ENCODE measurements around the gene TFDP2.
"Not testable (repeated sequence)": the region's sequence is repeated elsewhere in the genome, so short reads cannot be mapped to it uniquely, and the experiment has no call there.

The TFDP2 gene

DNA sequence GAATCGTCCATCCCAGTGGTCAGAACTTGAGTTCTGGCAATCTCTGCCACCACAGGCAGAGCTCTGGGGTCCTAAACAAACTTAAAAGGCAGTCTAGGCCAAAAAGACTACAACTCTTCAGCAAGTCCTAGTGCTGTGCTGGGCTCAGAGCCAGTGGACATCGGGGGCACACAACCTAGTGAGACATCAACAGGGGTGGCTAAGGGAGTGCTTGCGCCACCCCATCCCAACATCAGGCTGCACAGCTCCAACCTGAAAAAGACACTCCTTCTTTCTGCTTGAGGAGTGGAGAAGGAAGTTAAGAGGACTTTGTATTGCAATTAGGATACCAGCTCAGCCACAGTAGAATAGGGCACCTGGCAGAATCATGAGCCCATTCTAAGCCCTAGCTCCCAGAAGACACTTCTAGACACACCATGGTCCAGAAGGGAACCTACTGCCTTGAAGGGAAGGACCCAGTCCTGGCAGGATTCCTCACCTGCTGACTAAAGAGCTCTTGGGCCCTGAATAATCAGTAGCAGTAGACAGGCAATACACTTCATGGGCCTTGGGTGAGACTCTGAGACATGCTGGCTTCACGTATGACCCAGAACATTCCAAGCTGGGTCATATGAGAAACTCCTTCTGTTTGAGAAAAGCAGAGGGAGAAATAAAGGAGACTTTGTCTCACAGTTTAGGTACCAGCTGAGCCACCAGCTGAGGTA, 72.0 kb downstream of the TFDP2 start:
- no peak overlapping the region for H3K27ac ChIP-seq
- H3K9ac ChIP-seq: no peak overlapping the region
- TF ChIP-seq, protein P1, sequence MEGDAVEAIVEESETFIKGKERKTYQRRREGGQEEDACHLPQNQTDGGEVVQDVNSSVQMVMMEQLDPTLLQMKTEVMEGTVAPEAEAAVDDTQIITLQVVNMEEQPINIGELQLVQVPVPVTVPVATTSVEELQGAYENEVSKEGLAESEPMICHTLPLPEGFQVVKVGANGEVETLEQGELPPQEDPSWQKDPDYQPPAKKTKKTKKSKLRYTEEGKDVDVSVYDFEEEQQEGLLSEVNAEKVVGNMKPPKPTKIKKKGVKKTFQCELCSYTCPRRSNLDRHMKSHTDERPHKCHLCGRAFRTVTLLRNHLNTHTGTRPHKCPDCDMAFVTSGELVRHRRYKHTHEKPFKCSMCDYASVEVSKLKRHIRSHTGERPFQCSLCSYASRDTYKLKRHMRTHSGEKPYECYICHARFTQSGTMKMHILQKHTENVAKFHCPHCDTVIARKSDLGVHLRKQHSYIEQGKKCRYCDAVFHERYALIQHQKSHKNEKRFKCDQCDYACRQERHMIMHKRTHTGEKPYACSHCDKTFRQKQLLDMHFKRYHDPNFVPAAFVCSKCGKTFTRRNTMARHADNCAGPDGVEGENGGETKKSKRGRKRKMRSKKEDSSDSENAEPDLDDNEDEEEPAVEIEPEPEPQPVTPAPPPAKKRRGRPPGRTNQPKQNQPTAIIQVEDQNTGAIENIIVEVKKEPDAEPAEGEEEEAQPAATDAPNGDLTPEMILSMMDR (IDR thresholded peaks at IDR 0.05): no peak
- no peak overlapping the region for H3K4me2 ChIP-seq (ENCODE audit: low read length)
- no peaks in the 10 kb centered on the region for H3K4me1 ChIP-seq
- H3K4me3 ChIP-seq (ENCODE audit: low read depth, low read length): no peak overlapping the region
- no peaks in the 10 kb centered on the region for H3K27me3 ChIP-seq (ENCODE audit: control insufficient read depth, insufficient read depth, low read length)
- no peak overlapping the region for H2AFZ ChIP-seq
- no peaks in the 10 kb centered on the region for H3K36me3 ChIP-seq (ENCODE audit: control insufficient read depth, insufficient read depth, low read length)
- peaks cover 2% of the 10 kb centered on the region for H3K79me2 ChIP-seq
- no peaks in the 10 kb centered on the region for H3K9me3 ChIP-seq (ENCODE audit: control insufficient read depth, low read length)

DNA sequence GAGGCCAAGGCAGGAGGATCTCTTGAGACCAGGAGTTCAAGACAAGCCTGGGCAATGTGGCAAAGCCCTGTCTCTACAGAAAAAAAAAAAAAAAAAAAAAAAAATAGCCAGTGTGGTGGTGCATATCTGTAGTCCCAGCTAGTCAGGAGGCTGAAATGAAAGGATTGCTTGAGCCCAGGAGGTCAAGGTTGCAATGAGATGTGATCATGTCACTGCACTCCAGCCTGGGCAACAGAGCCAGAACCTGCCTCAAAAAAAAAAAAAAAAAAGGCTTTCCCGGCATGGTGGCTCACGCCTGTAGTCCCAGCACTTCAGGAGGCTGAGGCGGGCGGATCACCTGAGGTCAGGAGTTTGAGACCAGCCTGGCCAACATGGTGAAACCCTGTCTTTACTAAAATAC, 73.7 kb downstream of the TFDP2 start:
- H3K9me3 ChIP-seq (ENCODE audit: control insufficient read depth, low read length); H3K4me1 ChIP-seq; H2AFZ ChIP-seq; H3K79me2 ChIP-seq; H3K9ac ChIP-seq; H3K36me3 ChIP-seq (ENCODE audit: control insufficient read depth, insufficient read depth, low read length); H3K27me3 ChIP-seq (ENCODE audit: control insufficient read depth, insufficient read depth, low read length); H3K4me2 ChIP-seq (ENCODE audit: low read length); H3K27ac ChIP-seq; H3K4me3 ChIP-seq (ENCODE audit: low read depth, low read length): not testable (repeated sequence)

DNA sequence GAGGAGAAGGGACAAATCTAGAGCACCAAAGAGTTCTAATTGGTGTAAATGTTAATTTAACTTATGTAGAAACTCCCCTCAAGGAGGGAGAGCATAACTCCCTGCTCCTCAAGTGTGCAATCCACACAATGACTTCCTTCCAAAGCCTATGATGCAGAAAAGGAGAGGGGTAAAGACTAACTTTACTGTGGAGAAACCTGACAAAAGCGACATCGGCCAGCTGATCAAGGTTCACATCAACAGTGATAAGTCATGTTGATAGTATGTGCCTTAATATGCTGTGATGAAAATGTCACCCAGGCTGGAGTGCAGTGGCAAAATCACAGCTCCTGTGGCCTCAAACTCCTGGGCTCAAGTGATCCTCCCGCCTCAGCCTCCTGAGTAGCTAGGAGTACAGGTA, 76.5 kb downstream of the TFDP2 start:
- Histone ChIP-seq H3K9me3 (ENCODE audit: control insufficient read depth, low read length) (no peaks in the 10 kb centered on the region), H3K79me2 (peaks cover 5% of the 10 kb centered on the region), H3K27me3 (ENCODE audit: control insufficient read depth, insufficient read depth, low read length) (no peaks in the 10 kb centered on the region), H3K4me3 (ENCODE audit: low read depth, low read length) (no peak overlapping the region), H3K4me2 (ENCODE audit: low read length) (no peak overlapping the region), H3K9ac (no peak overlapping the region), H2AFZ (no peak overlapping the region), H3K27ac (no peak overlapping the region), H3K36me3 (ENCODE audit: control insufficient read depth, insufficient read depth, low read length) (no peaks in the 10 kb centered on the region), H3K4me1 (no peaks in the 10 kb centered on the region)
- TF ChIP-seq, protein P1 (IDR thresholded peaks at IDR 0.05): no peak

DNA sequence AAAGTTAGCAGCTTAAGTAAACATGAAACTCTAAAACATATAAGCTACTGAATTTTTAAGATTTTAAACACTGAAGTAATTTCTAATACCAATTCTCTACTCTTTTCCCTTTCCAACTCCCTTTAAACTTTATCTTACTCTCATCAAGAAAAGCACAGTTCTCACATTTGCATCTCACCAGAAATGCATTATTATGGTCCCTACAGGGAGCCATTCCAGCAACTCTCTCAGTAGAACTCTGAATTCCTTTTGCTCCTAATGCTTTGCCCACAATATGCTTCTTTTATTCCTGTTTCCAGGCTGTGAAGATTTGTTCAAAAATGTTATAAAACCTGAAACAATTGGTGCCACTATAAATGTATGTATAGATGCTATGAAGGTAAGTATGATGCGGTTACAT, 83.4 kb downstream of the TFDP2 start:
- Histone ChIP-seq H3K79me2 (peaks cover 3% of the 10 kb centered on the region), H3K27ac (no peak overlapping the region), H3K4me1 (no peaks in the 10 kb centered on the region), H3K27me3 (ENCODE audit: control insufficient read depth, insufficient read depth, low read length) (no peaks in the 10 kb centered on the region), H3K4me3 (ENCODE audit: low read depth, low read length) (no peak overlapping the region), H2AFZ (no peak overlapping the region), H3K4me2 (ENCODE audit: low read length) (no peak overlapping the region), H3K36me3 (ENCODE audit: control insufficient read depth, insufficient read depth, low read length) (no peaks in the 10 kb centered on the region), H3K9ac (no peak overlapping the region), H3K9me3 (ENCODE audit: control insufficient read depth, low read length) (no peaks in the 10 kb centered on the region)
- TF ChIP-seq, protein P1 (IDR thresholded peaks at IDR 0.05): no peak

DNA sequence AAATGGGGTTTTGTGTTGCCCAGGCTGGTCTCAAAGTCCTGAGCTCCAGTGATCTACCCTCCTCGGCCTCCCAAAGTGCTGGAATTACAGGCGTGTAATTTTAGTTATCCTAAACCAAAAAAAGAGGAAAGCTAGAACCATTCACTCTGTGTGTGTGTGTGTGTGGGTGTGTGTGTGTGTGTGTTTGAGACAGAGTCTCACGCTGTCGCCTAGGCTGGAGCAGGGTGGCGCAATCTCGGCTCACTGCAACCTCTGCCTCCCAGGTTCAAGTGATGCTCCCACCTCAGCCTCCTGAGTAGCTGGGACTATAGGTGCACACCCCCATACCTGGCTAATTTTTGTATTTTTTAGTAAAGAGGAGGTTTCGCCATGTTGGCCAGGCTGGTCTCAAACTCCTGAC, 84.0 kb downstream of the TFDP2 start:
- Histone ChIP-seq H3K9me3 (ENCODE audit: control insufficient read depth, low read length) (no peaks in the 10 kb centered on the region), H3K4me1 (no peaks in the 10 kb centered on the region), H3K79me2 (peaks cover 3% of the 10 kb centered on the region), H2AFZ (no peak overlapping the region), H3K27me3 (ENCODE audit: control insufficient read depth, insufficient read depth, low read length) (no peaks in the 10 kb centered on the region), H3K4me2 (ENCODE audit: low read length) (no peak overlapping the region), H3K36me3 (ENCODE audit: control insufficient read depth, insufficient read depth, low read length) (no peaks in the 10 kb centered on the region), H3K9ac (no peak overlapping the region), H3K27ac (no peak overlapping the region), H3K4me3 (ENCODE audit: low read depth, low read length) (no peak overlapping the region)
- TF ChIP-seq, protein P1 (IDR thresholded peaks at IDR 0.05): no peak

Measured in parathyroid adenoma (tissue), 2 donors.